ENCODE measurements around the gene ENTPD3. TPM values are rescaled to one million over a fixed set of nuclear protein-coding genes. Genes with fewer than 3 reads are reported as not detected.
"Not testable (repeated sequence)": the region's sequence is repeated elsewhere in the genome, so short reads cannot be mapped to it uniquely, and the experiment has no call there.

ENTPD3 gene
- total RNA-seq, 4 donors from 2014 or later = 0.88 to 4.9 (median 2.1) TPM

GRCh38 chr3:40456279-40456939 lies 69.4 kb downstream of the ENTPD3 start:
- peak in 1 of 2 donors; percentile 23 for DNase-seq
- intact Hi-C loops (cut with DNase I; ENCODE audit: low total_unique reads) = loop anchor here (10.0 kb wide), 1 partner anchor 142 kb away; no protein-coding TSS in a partner anchor
- TF ChIP-seq POLR2A (IDR thresholded peaks at IDR 0.05) = no peak
- no peak for TF ChIP-seq CTCF (IDR thresholded peaks at IDR 0.05)
- Histone ChIP-seq H3K27ac (peak overlapping the region; percentile 86 to 90), H3K9me3 (no peaks in the 10 kb centered on the region), H3K36me3 (no peaks in the 10 kb centered on the region), H3K27me3 (no peaks in the 10 kb centered on the region), H3K4me1 (peaks cover 11 to 12% of the 10 kb centered on the region in 2 donors), H3K4me3 (peak overlapping the region; percentile 50 to 84)

DNA sequence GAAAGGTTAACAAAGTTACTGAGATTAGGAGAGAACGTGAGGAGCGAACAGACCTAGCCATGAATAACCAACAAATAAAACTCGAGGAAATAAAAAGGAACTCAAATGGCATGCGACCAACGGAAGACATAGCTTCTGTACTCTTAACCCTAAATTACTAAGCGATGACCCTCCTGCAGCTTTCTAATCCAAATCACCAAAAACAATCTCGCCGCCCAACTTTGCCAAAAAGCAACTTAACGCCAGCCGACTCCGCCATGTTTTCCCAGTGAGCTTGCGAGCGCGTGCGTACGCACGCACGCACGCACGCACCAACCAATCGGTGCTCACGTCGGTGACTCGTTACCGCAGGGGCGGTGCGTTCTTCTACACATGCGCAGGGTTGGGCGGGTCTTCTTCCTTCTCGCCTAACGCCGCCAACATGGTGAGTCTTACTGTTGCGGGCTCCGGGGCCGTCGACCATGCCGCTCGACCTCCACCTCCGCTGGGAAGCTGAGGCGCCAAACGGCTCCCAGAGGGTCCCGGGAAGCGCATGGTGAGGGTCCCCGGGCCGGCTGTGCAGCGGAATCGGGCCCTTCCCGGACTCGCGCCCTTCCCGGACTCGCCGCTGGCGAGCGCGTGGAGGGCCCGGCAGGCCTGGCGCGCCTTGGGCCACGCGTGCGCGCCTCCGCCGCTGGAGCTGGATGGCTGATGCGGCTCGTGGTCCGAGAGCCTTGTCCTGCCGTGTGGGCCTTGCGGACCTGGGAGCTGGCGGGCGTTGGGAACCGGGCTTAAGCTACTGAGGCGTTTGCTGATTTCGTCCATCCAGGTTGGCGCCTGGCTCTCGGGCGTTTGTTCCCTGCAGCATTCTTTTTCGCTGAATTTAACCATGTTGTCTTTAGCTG lies 70.2 kb downstream of the ENTPD3 start, which contains the start of gene RPL14:
TSS of gene RPL14 (plus strand) at position 400 of the 884 bp plus-strand sequence. CDS start at position 533, 133 bp downstream.
- Histone ChIP-seq H3K4me3 (peak within 1 kb of the TSS; percentile 50 to 84), H3K9me3 (no peaks in the 10 kb centered on the region), H3K36me3 (no peaks in the 10 kb centered on the region), H3K4me1 (peaks cover 11 to 12% of the 10 kb centered on the region in 2 donors), H3K27me3 (no peaks in the 10 kb centered on the region), H3K27ac (peak within 1 kb of the TSS; percentile 86 to 90)
- peak in 2 of 4 experiments; percentile 6 to 13 for TF ChIP-seq CTCF (IDR thresholded peaks at IDR 0.05)
- TF ChIP-seq POLR2A (IDR thresholded peaks at IDR 0.05) = peak; percentile 89 to 94
- peak; percentile 95 to 96 for DNase-seq
- intact Hi-C loops (cut with DNase I; ENCODE audit: low total_unique reads) = loop anchor here (10.0 kb wide), 1 partner anchor 142 kb away; no protein-coding TSS in a partner anchor

DNA sequence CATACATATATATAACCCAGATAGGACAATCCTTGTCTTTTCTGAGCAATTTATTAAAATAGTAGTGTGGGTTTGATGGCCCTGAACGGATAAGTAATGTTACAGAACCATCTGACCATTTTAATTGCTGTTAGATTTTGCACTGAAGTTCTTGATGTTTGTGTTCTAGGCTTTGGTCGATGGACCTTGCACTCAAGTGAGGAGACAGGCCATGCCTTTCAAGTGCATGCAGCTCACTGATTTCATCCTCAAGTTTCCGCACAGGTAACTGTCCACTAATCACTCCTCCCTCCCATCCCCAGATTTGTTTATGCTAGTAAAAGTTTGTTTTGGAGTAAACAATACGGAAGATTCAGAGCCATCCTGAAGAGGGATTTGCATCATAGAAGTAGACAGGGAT lies 71.5 kb downstream of the ENTPD3 start:
- DNase-seq = no peak
- intact Hi-C loops (cut with DNase I; ENCODE audit: low total_unique reads) = loop anchor here (10.0 kb wide), 1 partner anchor 144 kb away; no protein-coding TSS in a partner anchor
- H3K4me3 ChIP-seq = peak overlapping the region; percentile 50 to 84
- TF ChIP-seq CTCF (IDR thresholded peaks at IDR 0.05) (no peak), POLR2A (IDR thresholded peaks at IDR 0.05) (no peak)
- no peaks in the 10 kb centered on the region for H3K36me3 ChIP-seq
- no peaks in the 10 kb centered on the region for H3K9me3 ChIP-seq
- peaks cover 11 to 12% of the 10 kb centered on the region in 2 donors for H3K4me1 ChIP-seq
- H3K27me3 ChIP-seq = no peaks in the 10 kb centered on the region
- H3K27ac ChIP-seq = peak overlapping the region; percentile 86 to 90

- intact Hi-C loops (cut with DNase I; ENCODE audit: low total_unique reads) = not testable (repeated sequence)
These were observed 73.5 kb downstream of the ENTPD3 start for GRCh38 chr3:40460481-40460880.

GRCh38 chr3:40461161-40461560 lies 74.2 kb downstream of the ENTPD3 start:
- H3K4me1 ChIP-seq = peaks cover 11 to 12% of the 10 kb centered on the region in 2 donors
- H3K9me3 ChIP-seq = no peaks in the 10 kb centered on the region
- no peak for DNase-seq
- intact Hi-C loops (cut with DNase I; ENCODE audit: low total_unique reads) = no loop called here
- TF ChIP-seq CTCF (IDR thresholded peaks at IDR 0.05) (no peak), POLR2A (IDR thresholded peaks at IDR 0.05) (no peak)
- no peak overlapping the region for H3K4me3 ChIP-seq
- no peaks in the 10 kb centered on the region for H3K27me3 ChIP-seq
- no peaks in the 10 kb centered on the region for H3K36me3 ChIP-seq
- H3K27ac ChIP-seq = no peak overlapping the region

More at GRCh38 chr3:40460481-40460880, 73.5 kb downstream of the ENTPD3 start:
- H3K27me3 ChIP-seq, H3K9me3 ChIP-seq, H3K4me3 ChIP-seq, H3K36me3 ChIP-seq, H3K27ac ChIP-seq, DNase-seq: not testable (repeated sequence)
- H3K4me1 ChIP-seq = peaks cover 11 to 12% of the 10 kb centered on the region in 2 donors

DNA sequence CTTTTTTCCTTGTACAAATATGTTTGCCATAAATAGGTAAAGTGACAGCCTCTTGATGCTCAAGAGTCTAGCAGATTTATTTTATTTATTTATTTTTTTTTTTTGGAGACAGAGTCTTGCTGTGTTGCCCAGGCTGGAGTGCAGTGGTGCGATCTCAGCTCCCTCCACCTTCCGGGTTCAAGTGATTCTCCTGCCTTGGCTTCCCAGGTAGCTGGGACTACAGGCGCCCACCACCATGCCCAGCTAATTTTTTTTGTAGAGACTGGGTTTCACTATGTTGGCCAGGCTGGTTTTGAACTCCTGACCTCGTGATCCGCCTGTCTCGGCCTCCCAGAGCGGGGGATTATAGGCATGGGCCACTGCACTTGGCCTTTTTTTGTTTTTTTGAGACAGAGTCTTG lies 75.9 kb downstream of the ENTPD3 start:
- H3K27ac ChIP-seq; H3K9me3 ChIP-seq; H3K4me3 ChIP-seq; DNase-seq; H3K36me3 ChIP-seq; H3K4me1 ChIP-seq; H3K27me3 ChIP-seq; intact Hi-C loops (cut with DNase I; ENCODE audit: low total_unique reads): not testable (repeated sequence)
